Heart right ventricle (tissue), 16 donors: ENCODE measurements around the gene SIX1. TPM values are rescaled to one million over a fixed set of nuclear protein-coding genes. Genes with fewer than 3 reads are reported as not detected.

Experiments
- ATAC-seq, 8 donors: fragments of 200-7000 bp; cut with Tn5 transposase; one replicate each; pipeline ENCODE4 v1.9.1; 2020; ENCODE audit warnings: mild to moderate bottlenecking in 8 of 8, moderate library complexity in 8 of 8, moderate number of reproducible peaks in 1 of 8
- DNase-seq, 2 donors: peaks; one replicate each; pipeline ENCODE4 v3.0.0-alpha.2; 2020
- H3K27ac ChIP-seq, 10 donors: fragments of 200-600 bp; sonication (generic) in 2 of 10; one replicate each; pipeline versions ENCODE4 v1.5.0 to v1.8.0; 2020 to 2022; ENCODE audit warnings: mild to moderate bottlenecking in 3 of 10
- H3K27me3 ChIP-seq, 7 donors: fragments of 200-600 bp; one replicate each; pipeline ENCODE4 v1.8.0; 2021 to 2022; ENCODE audit warnings: mild to moderate bottlenecking in 2 of 7
- H3K36me3 ChIP-seq, 9 donors: fragments of 200-600 bp; sonication (generic) in 1 of 9; one replicate each; pipeline versions ENCODE4 v1.5.0 to v1.8.0; 2020 to 2022; ENCODE audit warnings: mild to moderate bottlenecking in 2 of 9
- H3K4me1 ChIP-seq, 9 donors: fragments of 200-600 bp; sonication (generic) in 1 of 9; one replicate each; pipeline versions ENCODE4 v1.5.0 to v1.8.0; 2020 to 2022; ENCODE audit warnings: mild to moderate bottlenecking in 4 of 9
- H3K4me3 ChIP-seq, 10 donors: fragments of 200-600 bp; sonication (generic) in 2 of 10; one replicate each; pipeline versions ENCODE4 v1.5.0 to v1.8.0; 2020 to 2022; ENCODE audit warnings: mild to moderate bottlenecking in 7 of 10, moderate library complexity in 2 of 10
- H3K9me3 ChIP-seq, 11 donors: fragments of 200-600 bp in 10 of 11; sonication (generic) in 2 of 11; one replicate each; pipeline versions ENCODE4 v1.5.0 to v1.8.0; 2013 to 2022; ENCODE audit warnings: mild to moderate bottlenecking in 2 of 11, control low read depth in 1 of 11, moderate library complexity in 1 of 11
- WGBS, 2 donors: extraction: QIAGEN DNeasy Blood & Tissue Kit; methylation state at CpG; one replicate each; pipeline ENCODE4 v1.1.7; 2013; ENCODE audit warnings: inconsistent platforms in 1 of 2; 5-methylcytosine and 5-hydroxymethylcytosine counted together
- intact Hi-C, 10 donors: fragments of 100-400 bp; cut with DNase I; formaldehyde crosslinking; loops; one replicate each; pipeline versions ENCODE4 v1.11.1 to v1.14.2; 2022
- polyA plus RNA-seq, 2 donors: library from polyadenylated mRNA; stranded (reverse); fragments of 200-250 nt; gene quantifications; one replicate each; pipeline ENCODE4 v1.2.3, GENCODE V29; 2013
- total RNA-seq, 10 donors: library from RNA; stranded (reverse); fragmentation: NEBNext Ultra II Directional in 3 of 10; extraction: Animal tissue kit (Norgen Biotek cat#: 25700) in 3 of 10; gene quantifications; one replicate each; pipeline versions ENCODE4 v1.2.1 to v1.2.4, GENCODE V29; 2021 to 2023
- TF ChIP-seq, protein P1 (sequence below), 9 donors: fragments of 200-600 bp; sonication (generic) in 2 of 9; IDR thresholded peaks; one replicate each; pipeline versions ENCODE4 v1.5.0 to v1.8.0; 2021 to 2022; ENCODE audit warnings: antibody characterized with exemption in 9 of 9, mild to moderate bottlenecking in 5 of 9, moderate library complexity in 1 of 9
- donor health status: Arrhythmogenic right ventricular cardiomyopathy.
- donor health status: ischemic (EF 13 %, LVEDD 7.1; RV severe dilation, severe dysfunction).
- donor health status: healthy with polysubstance abuse.
- donor health status: DM: no; HTN: yes; CAD: no.
- donor health status: DM: no; HTN: no; CAD: no.
- donor health status: ischemic (EF 25% LVEDD 6.9; RV normal size, moderate dysfunction).
- donor health status: ischemic (EF 25% LVEDD 5.7; RV mildly dilated, moderate dysfunction).
- donor health status: healthy.
- donor health status: DM: yes; HTN: yes; CAD: no.
- donor health status: Ischemic cardiomyopathy.
- donor health status: ischemic (EF 35%, LVEDD 5.7; RV mildly dilated, moderate dysfunction).
- donor health status: nonischemic (EF 11% LVEDD 7.7; RV severe dilation, severe dysfunction).
- donor health status: DM: yes; HTN: yes; CAD: no.
- donor health status: PGD.
- donor health status: ischemic (EF 29% LVEDD 5.4; RV normal size, mild dysfunction).
- donor health status: nonischemic (EF 23%, LVEDD 6.1; RV moderate dilation, normal function).

Gene SIX1
- total and polyA plus RNA-seq, 12 donors, result 0.04 to 0.33 TPM; not detected in 10

GRCh38 chr14:60650373-60650961 lies 1.2 kb upstream of the SIX1 start:
- intact Hi-C loops, result loop anchor here in 1 of 10 donors (10.0 kb wide), 1 partner anchor 374 kb away; no protein-coding TSS in a partner anchor
- H3K9me3 ChIP-seq, result no peaks in the 10 kb centered on the region
- TF ChIP-seq, protein P1, sequence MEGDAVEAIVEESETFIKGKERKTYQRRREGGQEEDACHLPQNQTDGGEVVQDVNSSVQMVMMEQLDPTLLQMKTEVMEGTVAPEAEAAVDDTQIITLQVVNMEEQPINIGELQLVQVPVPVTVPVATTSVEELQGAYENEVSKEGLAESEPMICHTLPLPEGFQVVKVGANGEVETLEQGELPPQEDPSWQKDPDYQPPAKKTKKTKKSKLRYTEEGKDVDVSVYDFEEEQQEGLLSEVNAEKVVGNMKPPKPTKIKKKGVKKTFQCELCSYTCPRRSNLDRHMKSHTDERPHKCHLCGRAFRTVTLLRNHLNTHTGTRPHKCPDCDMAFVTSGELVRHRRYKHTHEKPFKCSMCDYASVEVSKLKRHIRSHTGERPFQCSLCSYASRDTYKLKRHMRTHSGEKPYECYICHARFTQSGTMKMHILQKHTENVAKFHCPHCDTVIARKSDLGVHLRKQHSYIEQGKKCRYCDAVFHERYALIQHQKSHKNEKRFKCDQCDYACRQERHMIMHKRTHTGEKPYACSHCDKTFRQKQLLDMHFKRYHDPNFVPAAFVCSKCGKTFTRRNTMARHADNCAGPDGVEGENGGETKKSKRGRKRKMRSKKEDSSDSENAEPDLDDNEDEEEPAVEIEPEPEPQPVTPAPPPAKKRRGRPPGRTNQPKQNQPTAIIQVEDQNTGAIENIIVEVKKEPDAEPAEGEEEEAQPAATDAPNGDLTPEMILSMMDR (IDR thresholded peaks at IDR 0.05), result no peak
- H3K27me3 ChIP-seq, result peaks cover 68 to 100% (median 99%) of the 10 kb centered on the region in 7 donors
- no peaks in the 10 kb centered on the region for H3K36me3 ChIP-seq
- no peak overlapping the region for H3K4me3 ChIP-seq
- no peak overlapping the region for H3K27ac ChIP-seq
- peaks cover 7 to 56% (median 51%) of the 10 kb centered on the region in 9 donors for H3K4me1 ChIP-seq
- 5% methylated on average over 11 of the region's 11 CpGs for WGBS, 2 donors
- DNase-seq, result no peak
- no peak for ATAC-seq

GRCh38 chr14:60649875-60650372 lies 647 bp upstream of the SIX1 start:
- H3K4me1 ChIP-seq, result peaks cover 7 to 56% (median 51%) of the 10 kb centered on the region in 9 donors
- peak overlapping the region in 9 of 10 donors; percentile 16 to 61 (median 53) for H3K4me3 ChIP-seq
- no peaks in the 10 kb centered on the region for H3K9me3 ChIP-seq
- intact Hi-C loops, result loop anchor here in 1 of 10 donors (10.0 kb wide), 1 partner anchor 375 kb away; no protein-coding TSS in a partner anchor
- WGBS, 2 donors, result 1 to 4% methylated on average over 15 of the region's 15 CpGs
- peaks cover 74 to 100% (median 99%) of the 10 kb centered on the region in 7 donors for H3K27me3 ChIP-seq
- no peak overlapping the region for H3K27ac ChIP-seq
- no peak for DNase-seq
- ATAC-seq, result no peak
- TF ChIP-seq, protein P1 (IDR thresholded peaks at IDR 0.05), result no peak
- no peaks in the 10 kb centered on the region for H3K36me3 ChIP-seq

GRCh38 chr14:60648249-60648933 lies 886 bp downstream of the SIX1 start:
- Histone ChIP-seq H3K4me3 (peak overlapping the region; percentile 16 to 61 (median 53)), H3K9me3 (no peaks in the 10 kb centered on the region), H3K4me1 (peaks cover 7 to 59% (median 49%) of the 10 kb centered on the region in 9 donors), H3K27ac (no peak overlapping the region), H3K36me3 (no peaks in the 10 kb centered on the region), H3K27me3 (peaks cover 68 to 100% (median 99%) of the 10 kb centered on the region in 7 donors)
- peak in 1 of 8 donors; percentile 31 for ATAC-seq
- intact Hi-C loops, result no loop called here
- 1 to 2% methylated on average over 61 of the region's 61 CpGs for WGBS, 2 donors
- no peak for DNase-seq
- TF ChIP-seq, protein P1 (IDR thresholded peaks at IDR 0.05), result no peak

DNA sequence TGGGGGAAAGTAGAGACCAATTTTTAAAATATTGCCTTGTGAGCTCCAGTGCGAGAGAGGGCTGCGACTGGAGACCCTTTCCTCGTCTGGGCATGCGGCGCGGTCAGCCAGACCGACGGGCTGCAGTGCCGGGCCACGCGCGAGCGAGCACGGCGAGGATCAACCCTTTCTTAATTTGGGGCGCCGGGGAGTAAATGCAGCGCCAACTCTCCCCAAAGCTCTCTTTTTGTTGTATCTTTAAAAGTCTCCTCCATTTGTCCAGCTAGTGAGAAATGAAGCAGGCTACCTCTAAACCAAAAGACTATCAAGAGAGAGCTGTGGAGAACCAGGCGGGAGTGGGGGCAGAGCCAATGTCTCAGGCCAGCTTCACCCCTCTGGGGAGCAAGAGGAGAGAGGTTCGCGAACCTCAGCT lies 1.4 kb downstream of the SIX1 start:
- WGBS, 2 donors, result 6 to 8% methylated on average over 21 of the region's 21 CpGs
- intact Hi-C loops, result no loop called here
- no peaks in the 10 kb centered on the region for H3K36me3 ChIP-seq
- TF ChIP-seq, protein P1 (IDR thresholded peaks at IDR 0.05), result no peak
- no peak for DNase-seq
- H3K27me3 ChIP-seq, result peaks cover 65 to 100% (median 99%) of the 10 kb centered on the region in 7 donors
- peaks cover 7 to 59% (median 47%) of the 10 kb centered on the region in 9 donors for H3K4me1 ChIP-seq
- no peak overlapping the region for H3K27ac ChIP-seq
- no peaks in the 10 kb centered on the region for H3K9me3 ChIP-seq
- H3K4me3 ChIP-seq, result peak overlapping the region in 7 of 10 donors; percentile 36 to 61 (median 54)
- no peak for ATAC-seq
